Kasumi-1 (cell line): Measurements from ENCODE around the gene PHKG1.
"Not testable (repeated sequence)": the region's sequence is repeated elsewhere in the genome, so short reads cannot be mapped to it uniquely, and the experiment has no call there.

Source experiments
- DNase-seq, 2 experiments: peaks; one replicate each; lab custom pipeline; 2025; lab: John Stamatoyannopoulos, UW

Gene PHKG1

GRCh38 chr7:56083150-56083785, 9.5 kb downstream of the PHKG1 start:
- DNase-seq, result no peak

GRCh38 chr7:56081626-56082340, 11.0 kb downstream of the PHKG1 start:
- DNase-seq, result no peak

- DNase-seq, result not testable (repeated sequence)
These were observed 11.9 kb downstream of the PHKG1 start for GRCh38 chr7:56080726-56081435.

- peak; percentile 93 to 94 for DNase-seq
These were observed 13.1 kb downstream of the PHKG1 start for GRCh38 chr7:56079450-56080185.

GRCh38 chr7:56078196-56078595, 14.6 kb downstream of the PHKG1 start:
- no peak for DNase-seq

GRCh38 chr7:56077681-56078080, 15.1 kb downstream of the PHKG1 start:
- DNase-seq, result no peak

- DNase-seq, result peak; percentile 89 to 90
These were observed 18.4 kb downstream of the PHKG1 start for GRCh38 chr7:56074371-56074791.

- DNase-seq, result not testable (repeated sequence)
These were observed 26.4 kb downstream of the PHKG1 start for GRCh38 chr7:56066376-56066775.

- DNase-seq, result peak; percentile 92 to 95
These were observed 28.7 kb downstream of the PHKG1 start, which contains the start of gene SUMF2 for GRCh38 chr7:56063882-56064625. Gene SUMF2, plus strand, starts transcription at chr7:56064286. Its CDS starts 26 bp downstream, at chr7:56064312.

GRCh38 chr7:56063500-56063881, 29.3 kb downstream of the PHKG1 start:
- no peak for DNase-seq

- peak in 1 of 2 experiments; percentile 31 for DNase-seq
These were observed 30.4 kb downstream of the PHKG1 start for GRCh38 chr7:56062382-56062781.

GRCh38 chr7:56053993-56054392, 38.8 kb downstream of the PHKG1 start:
- no peak for DNase-seq

- DNase-seq, result no peak
These were observed 39.4 kb downstream of the PHKG1 start for GRCh38 chr7:56053379-56053778.

GRCh38 chr7:56051339-56052191, 41.2 kb downstream of the PHKG1 start, which contains the start of the genes CCT6A and PSPH:
Gene CCT6A, plus strand, starts transcription at chr7:56051765. Its CDS starts 84 bp downstream, at chr7:56051849.
Gene PSPH, minus strand, starts transcription at chr7:56051444. Its CDS starts 30,232 bp downstream, at chr7:56021212.
- peak; percentile 98 to 99 for DNase-seq

GRCh38 chr7:56051053-56051338, 41.8 kb downstream of the PHKG1 start:
- no peak for DNase-seq

- not testable (repeated sequence) for DNase-seq
These were observed 44.0 kb downstream of the PHKG1 start for GRCh38 chr7:56048763-56049162.

- no peak for DNase-seq
These were observed 44.5 kb downstream of the PHKG1 start for GRCh38 chr7:56048245-56048644.

- DNase-seq, result not testable (repeated sequence)
These were observed 45.2 kb downstream of the PHKG1 start for GRCh38 chr7:56047446-56048116.

- no peak for DNase-seq
These were observed 45.9 kb downstream of the PHKG1 start for GRCh38 chr7:56046721-56047445.
